Ovary (tissue), 3 donors: ENCODE results near the gene HNRNPK.

Experiments used
- EP300 ChIP-seq: sonication (generic); formaldehyde crosslinking; IDR thresholded peaks from one replicate; pipeline ENCODE4 v1.6.1; 2017; ENCODE audit warnings: antibody characterized with exemption
- POLR2A ChIP-seq: fragments of 450-650 bp; IDR thresholded peaks from one replicate; pipeline ENCODE4 v1.6.1; 2017; ENCODE audit warnings: antibody characterized with exemption, mild to moderate bottlenecking, moderate library complexity
- TF ChIP-seq, protein P1 (sequence below), 3 donors: fragments of 450-650 bp in 2 of 3; fragments of 200-600 bp in 1 of 3; IDR thresholded peaks; one replicate each; pipeline versions ENCODE4 v1.5.1 to v1.8.0; 2016 to 2022; ENCODE audit warnings: antibody characterized with exemption in 3 of 3, mild to moderate bottlenecking in 1 of 3
- donor health status: DM: no; HTN: no; CAD: no.

GRCh38 chr9:84003246-84003645, 23.2 kb upstream of the HNRNPK start:
- TF ChIP-seq POLR2A = no peak
- TF ChIP-seq, protein P1, sequence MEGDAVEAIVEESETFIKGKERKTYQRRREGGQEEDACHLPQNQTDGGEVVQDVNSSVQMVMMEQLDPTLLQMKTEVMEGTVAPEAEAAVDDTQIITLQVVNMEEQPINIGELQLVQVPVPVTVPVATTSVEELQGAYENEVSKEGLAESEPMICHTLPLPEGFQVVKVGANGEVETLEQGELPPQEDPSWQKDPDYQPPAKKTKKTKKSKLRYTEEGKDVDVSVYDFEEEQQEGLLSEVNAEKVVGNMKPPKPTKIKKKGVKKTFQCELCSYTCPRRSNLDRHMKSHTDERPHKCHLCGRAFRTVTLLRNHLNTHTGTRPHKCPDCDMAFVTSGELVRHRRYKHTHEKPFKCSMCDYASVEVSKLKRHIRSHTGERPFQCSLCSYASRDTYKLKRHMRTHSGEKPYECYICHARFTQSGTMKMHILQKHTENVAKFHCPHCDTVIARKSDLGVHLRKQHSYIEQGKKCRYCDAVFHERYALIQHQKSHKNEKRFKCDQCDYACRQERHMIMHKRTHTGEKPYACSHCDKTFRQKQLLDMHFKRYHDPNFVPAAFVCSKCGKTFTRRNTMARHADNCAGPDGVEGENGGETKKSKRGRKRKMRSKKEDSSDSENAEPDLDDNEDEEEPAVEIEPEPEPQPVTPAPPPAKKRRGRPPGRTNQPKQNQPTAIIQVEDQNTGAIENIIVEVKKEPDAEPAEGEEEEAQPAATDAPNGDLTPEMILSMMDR (IDR thresholded peaks at IDR 0.05) = no peak
- TF ChIP-seq EP300 = no peak
